ENCODE measurements around the gene GH1. TPM values are rescaled to one million over a fixed set of nuclear protein-coding genes. Genes with fewer than 3 reads are reported as not detected.
A peak's percentile ranks its signal among the peaks of the same experiment; 100 is the strongest.

GH1 gene
- total and polyA plus RNA-seq, 2 of the 13 experiments (the other 11 are each of a cell fraction or from before 2014, with no cell fraction given) = not detected

DNA sequence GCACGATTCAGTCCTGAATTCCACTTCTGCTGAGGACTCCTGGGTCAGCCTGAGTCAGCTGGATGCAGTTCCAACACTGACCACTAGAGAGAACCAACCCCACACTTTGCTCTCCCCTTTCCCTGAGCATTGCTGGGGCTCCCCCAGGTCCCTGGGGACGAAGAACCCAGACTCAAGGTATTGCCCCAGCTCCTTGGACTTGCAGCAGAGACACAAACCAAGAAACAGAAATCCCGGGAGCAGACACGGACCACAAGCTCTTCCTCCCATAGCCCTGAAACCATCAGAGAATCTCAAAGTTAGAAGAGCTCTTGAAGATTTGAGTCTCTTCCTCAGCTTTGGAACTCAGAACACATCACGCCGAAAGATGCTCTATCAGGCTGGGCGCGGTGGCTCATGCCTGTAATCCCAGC is 678 bp upstream of the GH1 start (continued):
- TF ChIP-seq, protein P1, sequence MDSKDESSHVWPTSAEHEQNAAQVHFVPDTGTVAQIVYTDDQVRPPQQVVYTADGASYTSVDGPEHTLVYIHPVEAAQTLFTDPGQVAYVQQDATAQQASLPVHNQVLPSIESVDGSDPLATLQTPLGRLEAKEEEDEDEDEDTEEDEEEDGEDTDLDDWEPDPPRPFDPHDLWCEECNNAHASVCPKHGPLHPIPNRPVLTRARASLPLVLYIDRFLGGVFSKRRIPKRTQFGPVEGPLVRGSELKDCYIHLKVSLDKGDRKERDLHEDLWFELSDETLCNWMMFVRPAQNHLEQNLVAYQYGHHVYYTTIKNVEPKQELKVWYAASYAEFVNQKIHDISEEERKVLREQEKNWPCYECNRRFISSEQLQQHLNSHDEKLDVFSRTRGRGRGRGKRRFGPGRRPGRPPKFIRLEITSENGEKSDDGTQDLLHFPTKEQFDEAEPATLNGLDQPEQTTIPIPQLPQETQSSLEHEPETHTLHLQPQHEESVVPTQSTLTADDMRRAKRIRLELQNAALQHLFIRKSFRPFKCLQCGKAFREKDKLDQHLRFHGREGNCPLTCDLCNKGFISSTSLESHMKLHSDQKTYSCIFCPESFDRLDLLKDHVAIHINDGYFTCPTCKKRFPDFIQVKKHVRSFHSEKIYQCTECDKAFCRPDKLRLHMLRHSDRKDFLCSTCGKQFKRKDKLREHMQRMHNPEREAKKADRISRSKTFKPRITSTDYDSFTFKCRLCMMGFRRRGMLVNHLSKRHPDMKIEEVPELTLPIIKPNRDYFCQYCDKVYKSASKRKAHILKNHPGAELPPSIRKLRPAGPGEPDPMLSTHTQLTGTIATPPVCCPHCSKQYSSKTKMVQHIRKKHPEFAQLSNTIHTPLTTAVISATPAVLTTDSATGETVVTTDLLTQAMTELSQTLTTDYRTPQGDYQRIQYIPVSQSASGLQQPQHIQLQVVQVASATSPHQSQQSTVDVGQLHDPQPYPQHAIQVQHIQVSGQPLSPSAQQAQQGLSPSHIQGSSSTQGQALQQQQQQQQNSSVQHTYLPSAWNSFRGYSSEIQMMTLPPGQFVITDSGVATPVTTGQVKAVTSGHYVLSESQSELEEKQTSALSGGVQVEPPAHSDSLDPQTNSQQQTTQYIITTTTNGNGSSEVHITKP (CRISPR knock-in tag; IDR thresholded peaks at IDR 0.05; ENCODE audit: low read depth) = no peak
- TF ChIP-seq CBX2 (IDR thresholded peaks at IDR 0.05; ENCODE audit: low read depth, low read length) (no peak), CBX2 (CRISPR knock-in tag; IDR thresholded peaks at IDR 0.05; ENCODE audit: low read depth) (no peak), IRX3 (CRISPR knock-in tag; IDR thresholded peaks at IDR 0.05; ENCODE audit: borderline replicate concordance, low read depth) (no peak), KLF15 (CRISPR knock-in tag; IDR thresholded peaks at IDR 0.05; ENCODE audit: borderline replicate concordance) (no peak), ZNF598 (CRISPR knock-in tag; IDR thresholded peaks at IDR 0.05; ENCODE audit: borderline replicate concordance) (no peak), ZNF333 (CRISPR knock-in tag; IDR thresholded peaks at IDR 0.05; ENCODE audit: borderline replicate concordance) (no peak), PHF8 (CRISPR knock-in tag; IDR thresholded peaks at IDR 0.05) (no peak), MLLT10 (CRISPR knock-in tag; IDR thresholded peaks at IDR 0.05) (no peak), MEF2D (CRISPR knock-in tag; IDR thresholded peaks at IDR 0.05) (no peak), TBP (CRISPR knock-in tag; IDR thresholded peaks at IDR 0.05) (no peak), ZNF354B (CRISPR knock-in tag; IDR thresholded peaks at IDR 0.05) (no peak), IRF2 (CRISPR knock-in tag; IDR thresholded peaks at IDR 0.05) (no peak), ZSCAN9 (CRISPR knock-in tag; IDR thresholded peaks at IDR 0.05; ENCODE audit: borderline replicate concordance) (0 out of 2 replicates have a peak, but pooled peaks have one; percentile 21), DNMT3B (CRISPR knock-in tag; conservative IDR thresholded peaks at IDR 0.05) (no peak), CHCHD3 (CRISPR knock-in tag; IDR thresholded peaks at IDR 0.05) (no peak)
- TF ChIP-seq, protein P2, sequence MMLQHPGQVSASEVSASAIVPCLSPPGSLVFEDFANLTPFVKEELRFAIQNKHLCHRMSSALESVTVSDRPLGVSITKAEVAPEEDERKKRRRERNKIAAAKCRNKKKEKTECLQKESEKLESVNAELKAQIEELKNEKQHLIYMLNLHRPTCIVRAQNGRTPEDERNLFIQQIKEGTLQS (CRISPR knock-in tag; IDR thresholded peaks at IDR 0.05) = no peak
- TF ChIP-seq, protein P3, sequence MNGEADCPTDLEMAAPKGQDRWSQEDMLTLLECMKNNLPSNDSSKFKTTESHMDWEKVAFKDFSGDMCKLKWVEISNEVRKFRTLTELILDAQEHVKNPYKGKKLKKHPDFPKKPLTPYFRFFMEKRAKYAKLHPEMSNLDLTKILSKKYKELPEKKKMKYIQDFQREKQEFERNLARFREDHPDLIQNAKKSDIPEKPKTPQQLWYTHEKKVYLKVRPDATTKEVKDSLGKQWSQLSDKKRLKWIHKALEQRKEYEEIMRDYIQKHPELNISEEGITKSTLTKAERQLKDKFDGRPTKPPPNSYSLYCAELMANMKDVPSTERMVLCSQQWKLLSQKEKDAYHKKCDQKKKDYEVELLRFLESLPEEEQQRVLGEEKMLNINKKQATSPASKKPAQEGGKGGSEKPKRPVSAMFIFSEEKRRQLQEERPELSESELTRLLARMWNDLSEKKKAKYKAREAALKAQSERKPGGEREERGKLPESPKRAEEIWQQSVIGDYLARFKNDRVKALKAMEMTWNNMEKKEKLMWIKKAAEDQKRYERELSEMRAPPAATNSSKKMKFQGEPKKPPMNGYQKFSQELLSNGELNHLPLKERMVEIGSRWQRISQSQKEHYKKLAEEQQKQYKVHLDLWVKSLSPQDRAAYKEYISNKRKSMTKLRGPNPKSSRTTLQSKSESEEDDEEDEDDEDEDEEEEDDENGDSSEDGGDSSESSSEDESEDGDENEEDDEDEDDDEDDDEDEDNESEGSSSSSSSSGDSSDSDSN (CRISPR knock-in tag; IDR thresholded peaks at IDR 0.05) = no peak
- TF ChIP-seq, protein P4, sequence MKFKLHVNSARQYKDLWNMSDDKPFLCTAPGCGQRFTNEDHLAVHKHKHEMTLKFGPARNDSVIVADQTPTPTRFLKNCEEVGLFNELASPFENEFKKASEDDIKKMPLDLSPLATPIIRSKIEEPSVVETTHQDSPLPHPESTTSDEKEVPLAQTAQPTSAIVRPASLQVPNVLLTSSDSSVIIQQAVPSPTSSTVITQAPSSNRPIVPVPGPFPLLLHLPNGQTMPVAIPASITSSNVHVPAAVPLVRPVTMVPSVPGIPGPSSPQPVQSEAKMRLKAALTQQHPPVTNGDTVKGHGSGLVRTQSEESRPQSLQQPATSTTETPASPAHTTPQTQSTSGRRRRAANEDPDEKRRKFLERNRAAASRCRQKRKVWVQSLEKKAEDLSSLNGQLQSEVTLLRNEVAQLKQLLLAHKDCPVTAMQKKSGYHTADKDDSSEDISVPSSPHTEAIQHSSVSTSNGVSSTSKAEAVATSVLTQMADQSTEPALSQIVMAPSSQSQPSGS (CRISPR knock-in tag; IDR thresholded peaks at IDR 0.05) = no peak

Measured in HepG2 (cell line).